HFFc6 (cell line): ENCODE results near the gene ERBB4. TPM values are rescaled to one million over a fixed set of nuclear protein-coding genes. Genes with fewer than 3 reads are reported as not detected.

ENCODE experiments used
- DNase-seq: peaks from one replicate; pipeline ENCODE4 v3.0.0-alpha.2; 2018
- H3K27ac Mint-ChIP-seq: 2 replicates; pipeline ENCODE4 v1.8.0; 2020; ENCODE audit warnings: mild to moderate bottlenecking, mixed read lengths
- H3K27me3 Mint-ChIP-seq: 2 replicates; pipeline ENCODE4 v1.8.0; 2021; ENCODE audit warnings: mild to moderate bottlenecking, moderate library complexity, mixed read lengths; ENCODE audit not compliant: insufficient read depth
- H3K36me3 Mint-ChIP-seq: 2 replicates; pipeline ENCODE4 v1.8.0; 2021; ENCODE audit warnings: low read depth, mixed read lengths
- H3K4me1 Mint-ChIP-seq: 2 replicates; pipeline ENCODE4 v1.8.0; 2020; ENCODE audit warnings: low read depth, mixed read lengths
- H3K4me3 Mint-ChIP-seq: 2 replicates; pipeline ENCODE4 v1.8.0; 2020; ENCODE audit warnings: mild to moderate bottlenecking, moderate library complexity, mixed read lengths
- H3K9me3 Mint-ChIP-seq: 2 replicates; pipeline ENCODE4 v1.8.0; 2020; ENCODE audit warnings: mild to moderate bottlenecking, mixed read lengths
- total RNA-seq, 6 experiments: library from RNA; stranded (reverse); fragmentation: NEBNext Ultra II Directional; extraction: Animal tissue kit (Norgen Biotek cat#: 25700); gene quantifications; 2 replicates in 1 of 6; 3 replicates in 5 of 6; pipeline ENCODE4 v1.2.3, GENCODE V29; 2021
- TF ChIP-seq, protein P1 (sequence below): fragments of 200-600 bp; sonication (generic); IDR thresholded peaks from 2 replicates; pipeline ENCODE4 v1.5.0; 2021; ENCODE audit warnings: antibody characterized with exemption, mild to moderate bottlenecking

The ERBB4 gene
- total RNA-seq, 6 experiments from 2014 or later: not detected

DNA sequence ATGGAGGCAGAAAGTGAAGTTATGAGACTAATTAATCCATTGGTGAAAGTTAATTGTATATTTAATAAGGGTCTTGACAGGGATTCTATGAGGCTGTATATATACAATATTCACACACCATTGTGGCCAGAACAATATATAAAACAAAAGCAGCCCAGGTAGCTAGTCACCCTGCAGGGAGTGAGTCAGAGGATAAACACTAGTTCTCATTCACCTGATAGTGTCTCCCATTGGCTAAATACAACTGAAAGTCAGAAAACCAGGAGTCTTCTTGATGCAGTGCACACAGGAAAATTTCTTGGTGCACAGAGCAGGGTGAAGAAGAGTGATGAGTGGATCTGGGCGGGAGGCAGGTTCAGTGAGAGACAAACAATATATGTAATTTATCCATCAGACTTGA lies 465.2 kb downstream of the ERBB4 start:
- no peaks in the 10 kb centered on the region for H3K4me1 Mint-ChIP-seq
- H3K9me3 Mint-ChIP-seq: no peaks in the 10 kb centered on the region; the same call in none of the 2 replicates
- H3K27me3 Mint-ChIP-seq: no peaks in the 10 kb centered on the region
- H3K4me3 Mint-ChIP-seq: no peak overlapping the region
- TF ChIP-seq, protein P1, sequence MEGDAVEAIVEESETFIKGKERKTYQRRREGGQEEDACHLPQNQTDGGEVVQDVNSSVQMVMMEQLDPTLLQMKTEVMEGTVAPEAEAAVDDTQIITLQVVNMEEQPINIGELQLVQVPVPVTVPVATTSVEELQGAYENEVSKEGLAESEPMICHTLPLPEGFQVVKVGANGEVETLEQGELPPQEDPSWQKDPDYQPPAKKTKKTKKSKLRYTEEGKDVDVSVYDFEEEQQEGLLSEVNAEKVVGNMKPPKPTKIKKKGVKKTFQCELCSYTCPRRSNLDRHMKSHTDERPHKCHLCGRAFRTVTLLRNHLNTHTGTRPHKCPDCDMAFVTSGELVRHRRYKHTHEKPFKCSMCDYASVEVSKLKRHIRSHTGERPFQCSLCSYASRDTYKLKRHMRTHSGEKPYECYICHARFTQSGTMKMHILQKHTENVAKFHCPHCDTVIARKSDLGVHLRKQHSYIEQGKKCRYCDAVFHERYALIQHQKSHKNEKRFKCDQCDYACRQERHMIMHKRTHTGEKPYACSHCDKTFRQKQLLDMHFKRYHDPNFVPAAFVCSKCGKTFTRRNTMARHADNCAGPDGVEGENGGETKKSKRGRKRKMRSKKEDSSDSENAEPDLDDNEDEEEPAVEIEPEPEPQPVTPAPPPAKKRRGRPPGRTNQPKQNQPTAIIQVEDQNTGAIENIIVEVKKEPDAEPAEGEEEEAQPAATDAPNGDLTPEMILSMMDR: no peak
- DNase-seq: no peak
- no peak overlapping the region for H3K27ac Mint-ChIP-seq
- no peaks in the 10 kb centered on the region for H3K36me3 Mint-ChIP-seq

DNA sequence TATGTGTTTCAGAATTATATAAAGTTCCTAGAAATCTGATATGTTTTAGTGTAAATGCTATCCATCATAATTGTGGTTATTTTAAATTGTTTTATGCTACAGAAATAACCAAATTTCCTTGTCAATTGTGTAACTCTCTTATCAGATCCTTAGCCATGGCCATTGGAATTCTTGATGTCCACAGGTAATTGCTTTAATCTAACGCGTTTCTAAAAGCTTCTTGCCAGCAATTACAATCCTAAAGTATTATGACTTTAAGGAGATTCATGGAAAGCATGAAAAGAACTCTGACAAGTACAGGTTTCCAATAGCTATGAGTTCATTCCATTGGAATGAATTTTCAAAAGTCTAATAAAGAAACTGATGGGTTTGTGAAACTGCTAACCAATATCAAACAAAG lies 472.1 kb downstream of the ERBB4 start:
- no peaks in the 10 kb centered on the region for H3K36me3 Mint-ChIP-seq
- no peaks in the 10 kb centered on the region for H3K4me1 Mint-ChIP-seq
- no peak overlapping the region for H3K27ac Mint-ChIP-seq
- H3K27me3 Mint-ChIP-seq: peaks cover 2% of the 10 kb centered on the region; the same call in 1 of the 2 replicates
- TF ChIP-seq, protein P1: no peak
- H3K4me3 Mint-ChIP-seq: no peak overlapping the region
- H3K9me3 Mint-ChIP-seq: no peaks in the 10 kb centered on the region; the same call in 1 of the 2 replicates
- no peak for DNase-seq

DNA sequence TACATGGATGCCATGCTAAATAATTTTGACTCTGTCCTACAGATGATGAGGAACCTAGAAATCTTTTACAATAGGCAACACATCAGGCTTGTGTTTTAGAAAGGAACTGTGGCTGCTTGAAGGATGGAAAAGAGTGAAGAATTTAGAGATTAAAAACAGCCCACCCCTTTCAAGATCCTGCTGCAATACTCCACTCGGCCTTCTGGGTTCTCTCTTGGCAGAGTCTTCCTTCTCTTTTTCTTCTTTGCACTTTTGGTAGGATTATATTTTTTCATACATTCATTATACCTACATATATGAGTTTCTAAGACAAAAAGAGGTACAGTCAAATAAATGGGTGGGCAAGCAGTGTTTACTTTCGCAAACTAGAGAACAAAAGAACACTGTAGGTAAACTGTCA lies 474.3 kb downstream of the ERBB4 start:
- H3K27ac Mint-ChIP-seq: no peak overlapping the region
- H3K9me3 Mint-ChIP-seq: peaks cover 6% of the 10 kb centered on the region
- H3K36me3 Mint-ChIP-seq: peaks cover 4% of the 10 kb centered on the region; the same call in 1 of the 2 replicates
- H3K4me3 Mint-ChIP-seq: no peak overlapping the region
- no peak for DNase-seq
- TF ChIP-seq, protein P1: no peak
- peaks cover 5% of the 10 kb centered on the region; the same call in 1 of the 2 replicates for H3K27me3 Mint-ChIP-seq
- no peaks in the 10 kb centered on the region for H3K4me1 Mint-ChIP-seq

GRCh38 chr2:212052412-212053159 lies 486.0 kb downstream of the ERBB4 start:
- TF ChIP-seq, protein P1: no peak
- peak; percentile 32 for DNase-seq
- peak overlapping the region; percentile 63; the same call in 1 of the 2 replicates for H3K27ac Mint-ChIP-seq

GRCh38 chr2:212050871-212051270 lies 487.7 kb downstream of the ERBB4 start:
- Mint-ChIP-seq H3K27ac (no peak overlapping the region), H3K36me3 (peaks cover 20% of the 10 kb centered on the region), H3K4me3 (no peak overlapping the region), H3K4me1 (peaks cover 12% of the 10 kb centered on the region), H3K27me3 (peaks cover 3% of the 10 kb centered on the region; the same call in 1 of the 2 replicates), H3K9me3 (peaks cover 41% of the 10 kb centered on the region)
- no peak for DNase-seq
- TF ChIP-seq, protein P1: no peak

More at GRCh38 chr2:212052412-212053159, 486.0 kb downstream of the ERBB4 start:
- H3K4me1 Mint-ChIP-seq: peaks cover 12% of the 10 kb centered on the region
- no peak overlapping the region; the same call in 1 of the 2 replicates for H3K4me3 Mint-ChIP-seq
- H3K36me3 Mint-ChIP-seq: peaks cover 27% of the 10 kb centered on the region
- peaks cover 58% of the 10 kb centered on the region for H3K9me3 Mint-ChIP-seq
- peaks cover 3% of the 10 kb centered on the region; the same call in 1 of the 2 replicates for H3K27me3 Mint-ChIP-seq
